ENCODE data around the gene BMF.

GRCh38 chr15:40072216-40072990 lies 36.3 kb downstream of the BMF start:
- no peak for TF ChIP-seq CTCF (conservative IDR thresholded peaks at IDR 0.05; ENCODE audit: low read depth, low read length)
- TF ChIP-seq POLR2A (IDR thresholded peaks at IDR 0.05; ENCODE audit: low read depth, low read length): no peak
